ENCODE data around the gene IRGC. TPM values are rescaled to one million over a fixed set of nuclear protein-coding genes. Genes with fewer than 3 reads are reported as not detected.

The IRGC gene
- total RNA-seq, 1 donor from 2014 or later: not detected

DNA sequence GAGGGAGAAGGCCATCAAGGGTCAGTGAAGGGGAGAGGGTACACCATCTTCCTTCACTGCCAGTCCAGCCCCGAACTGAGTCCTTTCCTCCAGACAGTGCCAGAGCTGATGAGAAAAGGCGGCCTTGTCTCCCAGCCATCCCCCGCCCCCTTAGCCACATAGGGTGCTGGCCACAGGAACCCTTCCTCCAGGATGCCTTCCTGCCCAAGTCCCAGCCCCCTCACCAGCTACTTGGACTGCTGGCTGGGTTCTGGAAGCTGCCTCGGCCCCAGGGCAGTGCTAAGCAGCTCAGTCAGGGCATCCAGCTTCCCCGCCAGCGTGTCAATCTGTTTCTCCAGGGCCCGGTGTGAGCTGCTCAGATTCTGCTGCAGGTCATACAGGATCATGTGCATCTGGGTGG lies 51.4 kb downstream of the IRGC start:
- ATAC-seq (ENCODE audit: poor library complexity): no peak
- intact Hi-C loops (cut with DNase I): no loop called here
- no peak for DNase-seq

DNA sequence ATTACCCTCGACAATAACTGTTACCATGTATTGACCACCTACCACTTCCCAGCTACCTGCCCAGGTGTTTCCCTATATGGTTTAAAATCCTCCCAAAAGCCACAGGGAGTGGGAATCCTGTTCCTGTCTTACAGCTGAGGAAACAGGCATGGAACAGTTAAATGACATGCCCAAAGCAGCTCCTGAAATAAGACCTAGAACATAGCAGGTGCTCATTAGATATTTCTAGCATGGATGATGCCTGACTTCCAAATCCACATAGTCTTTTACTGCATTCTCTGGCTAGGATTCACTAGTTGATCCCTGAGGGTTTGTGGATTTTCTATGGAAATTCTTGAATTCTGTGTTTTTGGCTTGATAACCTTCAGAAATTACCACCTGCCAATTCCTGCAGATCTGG lies 51.9 kb downstream of the IRGC start:
- intact Hi-C loops (cut with DNase I): no loop called here
- DNase-seq (no peak), ATAC-seq (ENCODE audit: poor library complexity) (no peak)

DNA sequence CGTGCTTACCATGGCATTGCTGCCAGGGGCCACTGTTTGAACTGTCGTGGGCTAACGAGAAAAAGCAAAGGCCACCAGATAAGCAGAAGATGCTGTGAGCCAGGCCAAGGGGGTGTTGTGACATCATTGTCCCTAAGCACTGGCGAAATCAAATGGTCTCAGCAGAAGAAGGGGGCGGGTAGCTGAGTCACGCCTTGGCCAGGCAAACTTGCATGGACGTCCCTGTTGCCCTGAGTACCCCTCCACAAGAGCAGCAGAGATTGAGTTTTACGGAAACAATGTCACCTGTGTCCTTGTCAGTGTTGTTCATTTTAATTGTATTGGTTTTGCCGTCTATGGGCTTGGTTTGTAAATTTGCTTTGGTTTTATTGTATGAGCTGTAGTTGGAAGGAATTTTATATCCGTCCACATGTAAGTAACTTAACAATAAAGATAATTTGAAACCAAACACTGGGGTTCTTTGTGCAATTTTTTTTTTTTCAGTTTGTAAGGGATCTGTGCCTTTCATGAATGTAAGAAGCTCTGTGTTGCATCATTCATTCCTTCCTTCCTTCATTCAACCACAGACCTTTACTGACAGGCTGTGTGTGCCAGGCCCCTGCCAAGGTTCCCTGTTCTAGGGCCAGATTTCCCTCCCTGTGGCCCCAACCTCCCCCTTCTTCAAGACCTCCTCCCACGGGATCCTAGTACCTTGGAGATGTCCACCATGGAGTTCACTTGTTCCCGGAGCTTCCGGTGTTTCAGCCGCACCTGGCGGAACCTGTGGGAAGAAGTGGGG lies 52.6 kb downstream of the IRGC start:
- intact Hi-C loops (cut with DNase I): no loop called here
- ATAC-seq (ENCODE audit: poor library complexity) (peak; percentile 50), DNase-seq (peak; percentile 79)

DNA sequence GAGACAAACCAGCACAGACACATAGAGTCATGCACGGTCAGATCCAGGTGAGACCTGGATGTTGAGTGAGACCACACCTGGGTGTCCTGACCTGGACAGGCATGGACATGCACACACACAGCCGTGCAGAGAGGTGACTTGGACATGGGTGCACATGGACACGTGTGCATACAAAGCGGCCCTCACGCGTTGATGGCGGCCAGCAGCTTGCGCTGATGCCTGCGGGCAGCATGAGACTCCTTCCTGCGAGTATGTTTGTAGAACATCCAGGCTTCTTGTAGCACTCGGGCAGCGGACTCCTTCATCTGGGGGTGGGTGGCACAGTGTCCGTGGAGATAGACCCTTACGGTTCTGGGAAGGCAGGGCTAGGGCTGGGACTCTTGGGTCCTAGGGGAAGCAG lies 53.4 kb downstream of the IRGC start:
- ATAC-seq (ENCODE audit: poor library complexity): no peak

More for the DNA sequence above, 53.4 kb downstream of the IRGC start:
- DNase-seq: no peak
- intact Hi-C loops (cut with DNase I): no loop called here

Other genes with a start within 250 kb of the IRGC start
- 6.2 TPM for gene PHLDB3, start 211.3 kb upstream of the IRGC start, total RNA-seq
- gene ETHE1, start 188.9 kb upstream of the IRGC start, total RNA-seq: 14.7 TPM
- gene ZNF575, start 182.9 kb upstream of the IRGC start, total RNA-seq: 1.5 TPM
- 12.4 TPM for gene XRCC1, start 140.5 kb upstream of the IRGC start, total RNA-seq
- gene PINLYP, start 140.3 kb upstream of the IRGC start, total RNA-seq: 0.46 TPM
- gene IRGQ, start 119.9 kb upstream of the IRGC start, total RNA-seq: 16.7 TPM
- gene ZNF576, start 119.5 kb upstream of the IRGC start, total RNA-seq: 12.3 TPM
- gene SRRM5, start 104.0 kb upstream of the IRGC start, total RNA-seq: 0.13 TPM
- gene ZNF428, start 96.4 kb upstream of the IRGC start, total RNA-seq: 32.5 TPM
- 8.0 TPM for gene CADM4, start 76.2 kb upstream of the IRGC start, total RNA-seq
- 3.4 TPM for gene PLAUR, start 45.9 kb upstream of the IRGC start, total RNA-seq
- 15.7 TPM for gene SMG9, start 38.9 kb downstream of the IRGC start, total RNA-seq
- gene KCNN4, start 64.9 kb downstream of the IRGC start, total RNA-seq: 0.19 TPM
- 0.89 TPM for gene LYPD5, start 86.4 kb downstream of the IRGC start, total RNA-seq
- 9.0 TPM for gene ZNF283, start 111.2 kb downstream of the IRGC start, total RNA-seq
- 7.6 TPM for gene ZNF404, start 167.9 kb downstream of the IRGC start, total RNA-seq
- gene ZNF45, start 219.2 kb downstream of the IRGC start, total RNA-seq: 6.1 TPM
- 3.6 TPM for gene ZNF221, start 235.2 kb downstream of the IRGC start, total RNA-seq

Data from Right ventricle myocardium superior (tissue), 1 donor.